ENCODE measurements around the gene SENP1.

The SENP1 gene

GRCh38 chr12:47999816-48000215 is 106.1 kb downstream of the SENP1 start:
- DNase-seq (ENCODE audit: low spot score): no peak

DNA sequence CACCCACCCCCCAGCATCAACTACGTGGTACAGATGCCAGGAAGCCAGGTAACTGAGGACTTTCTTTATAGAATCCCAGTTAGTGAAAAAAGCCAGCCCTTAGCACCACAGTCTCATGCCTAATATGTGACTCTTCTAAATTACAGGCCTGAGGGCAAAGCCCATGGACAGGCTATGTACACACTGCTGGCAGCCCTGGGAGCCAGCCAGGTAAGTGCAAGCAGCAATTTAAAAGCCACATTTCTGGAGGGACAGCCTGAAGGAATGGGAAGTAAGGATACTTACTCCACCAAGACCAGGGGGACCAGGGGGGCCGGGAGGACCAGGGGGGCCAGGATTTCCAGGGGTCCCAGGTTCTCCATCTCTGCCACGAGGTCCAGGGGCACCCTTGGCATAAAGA is 108.6 kb downstream of the SENP1 start:
- no peak for DNase-seq (ENCODE audit: low spot score)

- DNase-seq (ENCODE audit: low spot score): no peak
These were observed 109.9 kb downstream of the SENP1 start for GRCh38 chr12:47995981-47996401.

DNA sequence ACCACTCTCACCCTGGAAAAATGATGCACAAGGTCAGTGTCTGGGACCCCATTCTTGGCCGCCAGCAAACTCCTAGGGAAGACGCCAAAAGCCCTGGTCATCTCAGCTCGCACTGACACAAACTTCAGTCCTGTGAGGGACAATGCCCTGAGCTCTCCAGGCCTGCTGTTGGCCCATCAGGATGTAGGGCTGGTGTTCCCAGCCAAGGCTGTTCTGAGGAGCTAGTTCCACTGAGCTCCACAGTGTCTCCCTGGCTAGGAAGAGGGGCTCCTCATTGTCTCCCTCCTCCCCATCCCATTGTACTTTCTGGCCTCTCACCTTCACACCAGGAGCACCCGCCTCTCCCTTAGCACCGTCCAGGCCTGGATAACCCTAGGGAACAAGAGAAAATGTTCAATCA is 112.4 kb downstream of the SENP1 start:
- DNase-seq (ENCODE audit: low spot score): no peak

Measured in COLO829 (cell line).